NCI-H187 treated with DMSO at 0.1 percent for 48 hours (cell line): ENCODE results near the gene AK8.

Experiments
- DNase-seq: peaks from one replicate; lab custom pipeline; 2025; lab: John Stamatoyannopoulos, UW

The AK8 gene

DNA sequence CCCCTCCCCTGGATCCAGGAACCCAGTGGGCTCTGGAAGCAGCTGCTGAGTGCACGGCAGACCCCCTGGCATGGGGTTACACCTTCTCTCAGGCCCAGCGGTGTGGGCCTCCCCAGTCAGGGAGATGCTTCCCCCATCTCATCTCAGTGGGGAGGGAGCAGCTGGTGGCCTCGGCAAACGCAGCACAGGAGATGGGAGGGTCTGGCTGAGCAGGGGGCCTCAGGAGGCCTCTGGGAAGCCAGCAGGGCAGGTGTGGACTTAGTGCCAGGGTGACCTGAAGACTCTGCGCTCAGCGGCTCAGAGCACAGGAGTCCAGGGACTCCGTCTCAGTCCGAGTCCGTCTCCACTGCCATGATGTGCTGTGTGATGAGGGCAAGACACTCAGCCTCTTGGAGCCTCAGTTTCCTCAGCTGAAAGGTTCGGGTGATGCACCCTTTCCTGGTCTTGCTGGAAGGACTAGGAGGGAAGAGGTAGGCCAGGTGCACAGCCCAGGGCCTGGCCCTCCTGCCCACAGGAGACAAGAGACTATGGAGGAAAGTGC is 107.2 kb downstream of the AK8 start:
- no peak for DNase-seq

DNA sequence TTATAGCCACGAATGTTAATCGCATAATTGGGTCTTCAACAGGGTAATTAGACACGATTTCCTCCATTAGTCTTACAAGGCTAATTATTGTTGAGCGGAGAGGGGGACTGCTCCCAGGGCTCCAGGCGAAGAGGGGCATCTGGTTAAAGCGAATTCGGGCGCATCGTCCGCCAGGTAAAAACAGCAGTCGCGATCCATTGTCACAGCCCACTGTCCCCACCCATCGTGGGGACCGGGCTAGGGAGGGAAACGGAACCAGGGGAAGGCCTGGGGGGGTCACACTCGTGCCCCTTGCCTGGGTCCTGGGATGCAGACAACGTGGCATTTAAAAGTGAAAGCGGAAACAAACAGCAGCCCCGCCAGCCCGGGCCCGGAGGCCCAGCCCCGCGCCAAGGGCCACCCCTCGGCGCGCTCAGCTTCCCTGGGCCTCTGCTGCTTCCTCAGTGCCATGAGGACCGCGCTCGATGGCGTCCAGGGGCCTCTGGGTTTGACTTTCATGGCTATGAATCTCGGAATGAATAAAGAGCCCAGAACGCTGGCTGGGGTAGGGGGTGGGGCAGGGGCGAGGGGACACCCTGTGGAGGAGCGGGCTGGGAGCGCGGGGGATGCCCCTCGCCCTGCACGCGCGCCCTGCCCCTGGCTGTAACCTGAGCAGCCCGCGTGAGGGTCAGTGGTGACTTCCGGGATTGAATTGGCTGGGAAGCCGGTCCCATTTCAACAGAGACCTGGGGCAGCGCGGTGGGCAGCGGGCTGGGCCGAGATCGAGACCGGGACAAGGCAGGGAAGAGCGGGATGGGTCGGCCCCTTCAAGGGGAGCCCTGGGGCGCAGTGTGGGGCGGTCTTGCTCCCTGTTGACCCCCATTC is 107.9 kb downstream of the AK8 start:
- no peak for DNase-seq

DNA sequence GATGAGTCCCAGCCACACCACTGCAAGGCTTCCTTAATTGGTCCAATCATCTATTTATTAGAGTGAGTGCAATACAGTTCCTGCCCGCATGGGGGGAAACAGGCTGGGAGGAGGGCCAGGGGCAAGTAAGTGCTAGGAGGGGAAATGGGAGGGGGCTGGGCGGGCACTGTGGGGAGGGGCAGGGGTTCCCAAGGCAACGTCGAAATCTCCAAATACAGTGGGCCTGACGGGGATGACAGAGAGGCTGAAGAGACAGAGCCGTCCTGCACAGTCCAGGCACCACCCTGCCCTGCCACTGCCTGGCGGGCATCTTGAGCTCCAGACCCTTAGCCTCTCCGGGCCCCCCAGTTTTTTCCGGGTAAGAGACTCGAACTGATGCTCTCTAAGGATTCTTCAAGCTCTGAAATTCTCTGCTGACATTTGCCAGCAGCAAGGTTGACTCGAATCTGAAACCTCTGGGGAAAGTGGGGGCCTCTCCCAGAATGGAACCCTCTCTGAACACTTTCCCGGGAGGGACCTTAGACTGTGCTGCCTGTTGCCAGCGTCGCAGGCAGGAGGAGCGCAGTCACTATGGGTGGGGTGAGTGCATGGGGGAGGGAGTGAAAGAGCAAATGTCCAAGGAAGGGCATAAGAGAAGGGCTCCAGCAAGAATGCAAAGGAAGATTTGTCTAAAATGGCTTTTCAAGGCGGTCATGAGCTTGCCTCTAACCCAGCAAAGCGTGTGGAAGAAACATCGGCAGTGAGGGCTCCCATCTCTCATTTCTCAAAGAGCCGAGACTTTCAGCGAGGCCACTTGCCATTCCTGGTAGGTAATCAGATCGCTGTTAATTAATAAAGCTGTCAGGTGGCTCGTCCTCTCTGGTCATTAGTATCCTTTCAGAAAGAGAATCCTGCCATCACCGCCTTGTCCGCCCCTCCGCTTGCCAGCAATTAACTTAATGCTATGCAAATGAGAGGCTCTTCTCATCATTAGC is 108.9 kb downstream of the AK8 start:
- DNase-seq: no peak

DNA sequence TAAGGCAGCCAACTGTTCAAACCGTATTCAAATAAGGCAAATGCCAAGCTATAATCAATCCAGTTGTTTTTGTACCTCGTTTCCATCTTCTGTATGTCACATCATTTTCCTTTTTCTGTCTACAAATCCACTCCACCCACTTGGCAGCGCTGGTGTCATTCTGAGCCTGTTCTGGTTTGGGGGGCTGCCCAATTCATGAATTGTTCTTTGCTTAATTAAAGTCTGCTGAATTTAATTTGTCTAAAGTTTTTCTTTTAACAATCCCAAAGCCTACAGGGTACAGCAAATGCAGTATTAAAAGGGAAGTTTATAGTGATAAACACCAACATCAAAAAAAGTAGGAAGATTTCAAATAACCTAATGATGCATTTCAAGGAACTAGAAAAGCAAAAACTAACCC is 114.5 kb downstream of the AK8 start:
- no peak for DNase-seq

DNA sequence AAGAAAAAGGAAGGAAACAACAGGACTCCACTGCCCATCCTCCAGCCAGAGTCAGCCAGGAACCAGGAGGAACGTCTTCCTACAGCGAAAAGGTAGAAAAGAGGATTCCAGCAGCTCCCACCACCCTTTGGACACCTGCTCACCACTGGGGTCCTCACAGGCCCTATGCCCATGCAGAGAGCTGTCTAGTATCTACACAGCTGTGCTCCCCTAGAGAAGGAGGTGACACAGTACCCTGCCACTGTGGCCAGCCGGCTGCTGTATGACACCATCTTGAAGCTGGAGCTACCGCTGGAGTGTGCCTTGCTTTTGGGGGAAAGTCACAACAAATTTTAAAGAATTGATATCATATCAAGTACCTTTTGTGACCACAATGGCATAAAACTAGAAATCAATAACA is 115.2 kb downstream of the AK8 start:
- no peak for DNase-seq

DNA sequence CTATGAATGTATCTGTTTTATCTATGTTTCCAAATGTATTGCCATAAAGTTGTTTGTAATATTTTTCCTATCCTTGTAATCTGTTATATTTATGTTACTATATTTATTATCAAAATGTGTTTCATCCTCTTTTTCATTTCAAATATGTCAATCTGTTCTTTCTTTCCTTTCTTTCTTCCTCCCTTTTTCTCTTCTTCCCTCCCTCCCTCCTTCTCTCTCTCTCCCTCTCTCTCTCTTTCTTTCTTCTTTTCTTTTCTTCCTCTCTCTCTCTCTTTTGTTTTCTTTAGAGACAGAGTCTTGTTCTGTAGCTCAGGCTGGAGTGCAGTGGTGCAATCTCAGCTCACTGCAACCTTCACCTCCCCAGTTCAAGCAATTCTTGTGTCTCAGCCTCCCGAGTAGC is 116.5 kb downstream of the AK8 start:
- no peak for DNase-seq

DNA sequence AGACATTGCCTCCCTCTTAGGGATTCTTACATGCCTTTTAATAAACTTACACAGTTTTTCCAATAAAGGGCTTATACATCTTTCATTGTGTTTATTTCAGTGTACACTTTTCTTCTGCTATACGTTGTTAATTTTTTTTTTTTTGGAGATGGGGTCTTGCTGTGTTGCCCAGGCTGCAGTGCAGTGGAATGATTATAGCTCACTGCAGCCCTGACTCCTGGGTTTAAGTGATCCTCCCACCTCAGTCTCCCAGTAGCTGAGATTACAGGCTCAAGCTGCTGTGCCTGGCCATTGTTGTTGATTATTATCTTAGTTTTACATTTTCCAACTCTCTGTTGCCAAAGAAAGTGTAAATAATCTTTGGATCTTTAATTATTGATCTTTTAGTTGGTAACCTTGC is 118.0 kb downstream of the AK8 start:
- DNase-seq: no peak

DNA sequence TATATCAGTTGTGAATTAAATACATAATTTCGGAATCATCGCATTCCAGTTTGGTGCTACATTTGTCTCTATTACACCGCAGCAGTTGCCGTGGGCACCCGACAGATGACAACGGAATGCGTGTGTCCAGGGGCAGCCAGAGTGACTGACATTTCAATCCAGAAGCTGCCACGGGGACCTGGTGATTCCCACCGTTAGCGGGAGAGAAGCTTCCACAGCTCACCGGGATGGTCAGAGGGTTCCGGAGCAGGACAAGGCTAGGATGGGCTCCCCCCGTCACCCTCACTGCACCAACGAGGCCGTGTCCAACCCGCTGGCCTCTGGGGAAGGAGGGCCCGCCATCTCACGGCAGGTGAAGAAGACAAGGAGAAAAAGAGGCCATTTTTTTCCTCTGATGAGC is 121.1 kb downstream of the AK8 start:
- DNase-seq: no peak

DNA sequence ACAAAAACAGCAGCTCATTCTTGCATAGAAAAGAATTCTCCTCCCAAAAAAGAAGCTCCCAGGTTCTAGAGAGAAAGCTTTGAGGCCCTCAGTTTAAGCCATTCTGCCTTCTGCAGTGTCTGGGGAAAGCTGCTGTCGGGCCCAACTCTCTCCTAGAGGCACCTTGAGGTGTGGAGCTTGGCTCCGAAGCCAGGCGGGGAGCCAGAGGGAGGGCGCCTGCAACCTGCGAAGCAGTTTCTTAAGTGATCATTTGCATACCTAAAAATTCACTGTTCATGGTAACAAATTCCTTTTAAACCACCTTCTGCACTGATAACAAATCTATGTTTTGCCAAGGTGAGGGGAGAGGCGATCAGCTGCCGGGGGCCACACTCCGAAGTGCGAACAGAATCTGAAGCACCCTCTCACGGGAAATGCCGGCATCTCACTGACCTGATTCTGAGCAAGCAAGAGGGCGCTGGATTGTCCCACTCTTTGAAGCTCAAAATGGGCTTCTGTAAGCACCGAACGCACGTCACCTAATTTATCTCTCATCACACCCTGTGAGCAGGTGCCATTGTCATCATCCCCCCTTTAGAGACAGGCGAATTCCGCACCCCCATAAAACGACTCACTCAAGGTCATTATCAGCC is 121.8 kb downstream of the AK8 start:
- no peak for DNase-seq

DNA sequence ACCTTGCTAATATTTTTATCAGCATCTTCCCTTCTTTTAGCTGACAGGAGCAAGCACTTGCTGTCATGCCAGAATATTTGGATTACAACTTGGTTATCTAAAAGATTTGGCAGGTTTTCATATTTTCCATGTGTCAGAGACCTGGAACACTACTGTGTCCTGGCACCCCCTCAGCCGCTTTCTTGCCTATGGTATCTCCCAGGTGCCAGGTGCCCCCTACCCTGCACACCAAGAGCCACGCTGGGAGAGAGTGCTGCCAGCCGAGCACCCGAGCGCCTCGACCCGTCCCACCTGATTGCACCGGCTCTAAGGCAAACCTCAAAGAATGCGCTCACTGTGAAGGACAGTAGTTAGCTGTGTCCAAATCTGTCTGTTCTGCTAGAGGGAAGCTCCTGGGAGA is 123.0 kb downstream of the AK8 start:
- DNase-seq: no peak

DNA sequence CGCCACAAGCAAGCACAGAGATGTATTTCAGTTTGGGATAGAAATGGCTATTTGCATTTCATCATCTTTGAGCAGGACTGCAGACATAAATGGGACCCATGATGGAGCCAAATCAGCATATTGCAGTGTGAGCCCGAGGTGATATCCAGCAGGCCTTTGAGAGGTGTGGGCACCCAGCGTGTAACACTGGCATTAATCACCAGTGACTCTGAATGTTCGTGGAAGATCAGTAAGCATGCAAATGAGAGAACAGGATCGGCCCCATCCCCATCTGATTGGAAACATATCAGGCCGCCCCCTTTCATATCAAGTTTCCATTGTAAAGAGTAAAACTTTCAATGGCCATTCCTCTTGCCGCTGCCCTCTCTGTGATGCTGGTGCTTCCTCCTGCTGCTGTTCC is 123.8 kb downstream of the AK8 start:
- no peak for DNase-seq

DNA sequence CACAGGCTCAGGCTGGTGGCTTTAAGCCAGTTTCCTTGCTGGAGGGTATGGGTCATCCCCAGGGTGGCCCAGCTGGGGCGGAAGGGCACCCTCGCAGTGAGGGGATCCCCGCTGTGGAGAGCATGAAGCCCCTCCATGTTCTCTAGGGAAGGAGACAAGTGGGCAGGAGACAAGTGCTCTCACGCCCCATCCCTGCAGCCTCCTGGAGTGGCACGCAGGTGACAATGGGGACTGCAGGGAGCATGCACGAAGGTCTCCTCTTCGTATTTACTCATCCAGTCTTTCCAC is 124.5 kb downstream of the AK8 start:
- no peak for DNase-seq

DNA sequence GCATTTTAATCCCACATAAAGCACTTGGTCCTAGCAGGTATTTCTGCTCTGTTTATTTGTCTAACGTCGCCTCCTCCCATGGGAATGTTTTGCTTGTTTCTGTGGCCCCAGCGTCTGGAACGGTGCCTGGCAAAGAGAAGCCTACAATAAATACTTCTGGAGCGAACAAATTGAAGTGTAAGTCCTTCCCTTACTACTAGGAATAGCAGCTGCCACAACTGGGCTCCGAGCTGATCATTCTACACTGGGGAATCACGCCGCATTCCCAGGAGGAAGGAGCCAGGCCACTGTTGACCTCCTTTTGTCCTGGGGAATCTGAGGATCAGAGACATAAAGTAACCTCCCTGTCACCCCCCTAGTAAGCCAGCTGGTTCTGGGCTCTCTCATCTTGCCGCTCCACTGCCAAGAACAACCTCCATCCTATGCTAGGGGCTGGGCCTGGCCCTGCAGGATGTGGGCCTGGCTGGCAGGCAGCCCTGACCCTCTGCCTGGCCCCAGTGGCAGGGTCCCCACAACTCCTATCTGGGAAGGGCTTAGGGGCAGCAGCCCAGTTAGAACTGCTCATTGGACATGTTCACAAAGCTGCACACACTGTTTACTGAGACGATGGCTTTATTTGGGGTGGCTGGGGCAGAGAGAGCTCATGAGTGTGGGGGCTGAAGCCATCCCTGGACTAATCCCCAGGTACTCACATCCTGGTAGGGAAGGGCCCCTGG is 125.0 kb downstream of the AK8 start:
- no peak for DNase-seq

DNA sequence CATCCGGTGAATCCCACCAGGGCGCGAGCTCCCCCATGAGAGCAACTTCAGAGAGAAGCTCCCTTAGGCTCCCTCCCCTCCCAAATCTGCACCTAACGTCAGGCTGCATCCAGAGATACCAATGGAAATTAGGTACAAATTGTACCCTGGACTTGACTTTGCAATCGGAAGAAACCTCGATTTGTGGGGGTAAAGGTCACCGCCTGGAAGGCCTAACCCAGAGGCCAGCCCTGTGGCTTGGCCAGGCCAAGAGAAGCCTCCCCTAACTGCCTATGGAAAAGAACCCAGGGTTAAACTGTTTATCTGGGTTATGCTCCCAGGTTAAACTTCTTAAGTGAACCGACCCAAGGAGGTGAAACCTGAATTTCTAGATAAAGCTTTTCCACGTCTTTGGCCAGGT is 127.4 kb downstream of the AK8 start:
- DNase-seq: no peak

DNA sequence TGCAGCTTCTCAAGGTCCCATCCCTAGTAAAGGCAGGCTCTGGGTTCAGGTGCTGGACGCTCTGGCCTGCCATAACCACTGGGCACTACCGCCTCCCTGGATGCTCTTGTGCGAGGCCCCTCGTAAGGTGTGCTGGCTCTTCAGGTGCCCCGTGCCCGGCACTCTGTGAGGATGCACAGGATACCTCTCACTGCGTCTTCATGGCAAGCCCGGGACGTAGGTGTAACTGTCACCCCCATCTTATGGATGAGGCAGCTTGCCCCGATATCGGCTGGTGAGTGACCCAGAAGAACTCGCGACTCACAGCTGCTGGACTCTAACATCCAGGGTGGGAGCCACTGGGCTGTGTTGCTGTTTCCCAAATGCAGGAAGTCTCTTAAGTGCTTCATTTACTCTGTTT is 128.8 kb downstream of the AK8 start:
- DNase-seq: no peak

DNA sequence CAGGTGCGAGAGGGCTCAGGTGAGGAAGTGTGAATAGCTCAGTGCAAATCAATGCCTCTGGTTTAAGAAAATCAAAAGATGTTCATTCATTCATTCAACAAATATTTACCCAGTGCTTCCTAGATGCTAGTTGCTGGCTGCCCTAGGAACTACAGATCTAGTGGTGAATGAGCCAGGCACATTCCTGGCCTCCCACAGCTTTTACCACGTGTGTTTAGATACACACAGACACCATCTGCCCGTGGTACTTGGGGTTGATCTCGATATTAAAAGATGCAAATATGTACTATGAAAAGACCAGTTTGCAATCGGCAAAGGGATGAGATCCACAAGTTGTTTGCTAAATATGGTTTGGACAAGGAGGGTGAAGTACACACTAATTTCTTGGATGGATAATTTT is 129.6 kb downstream of the AK8 start:
- DNase-seq: no peak

DNA sequence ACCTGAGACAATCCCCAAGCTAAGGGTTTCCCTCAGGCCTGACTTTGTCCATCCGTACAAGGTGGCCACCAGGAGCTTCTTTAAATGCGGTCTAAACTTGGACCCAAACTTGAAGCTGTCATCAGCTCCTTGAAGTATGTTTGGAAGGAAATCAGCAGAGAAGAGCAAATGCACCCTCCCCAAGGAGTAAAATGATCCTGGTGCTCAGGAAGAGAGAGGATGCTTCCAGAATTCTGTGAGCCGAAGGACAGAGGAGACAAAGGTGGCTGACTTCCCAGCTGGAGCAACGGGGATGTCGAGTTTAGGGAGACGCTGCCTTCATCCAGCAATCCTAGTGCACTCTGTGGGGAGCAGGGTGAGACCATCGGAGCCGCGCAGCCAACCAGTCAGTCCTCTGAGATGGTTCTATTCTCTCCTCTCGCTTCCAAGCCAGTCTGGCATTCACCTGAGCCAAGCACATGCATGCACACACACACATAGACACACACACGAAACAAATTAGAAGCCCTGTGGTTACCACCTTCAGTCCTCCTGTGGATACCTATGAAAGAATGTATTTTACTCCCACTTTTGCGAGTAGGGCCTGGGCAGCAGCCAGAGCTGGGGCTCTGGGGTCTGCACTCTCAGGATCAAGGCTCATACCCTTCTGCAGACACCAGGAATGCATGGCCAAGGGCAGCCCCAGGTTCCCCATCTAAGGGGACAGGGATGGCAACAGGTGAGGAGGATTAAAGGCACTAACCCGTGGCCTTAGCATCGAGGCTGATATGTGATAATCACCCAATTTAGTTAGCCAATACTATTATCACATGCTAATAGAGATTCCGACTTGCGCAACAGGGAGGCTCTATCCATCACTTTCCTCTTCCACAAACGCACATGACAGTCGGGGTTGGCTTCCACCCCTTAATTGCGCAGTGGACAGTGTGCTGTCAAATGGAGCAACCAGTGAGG is 132.1 kb downstream of the AK8 start:
- no peak for DNase-seq

DNA sequence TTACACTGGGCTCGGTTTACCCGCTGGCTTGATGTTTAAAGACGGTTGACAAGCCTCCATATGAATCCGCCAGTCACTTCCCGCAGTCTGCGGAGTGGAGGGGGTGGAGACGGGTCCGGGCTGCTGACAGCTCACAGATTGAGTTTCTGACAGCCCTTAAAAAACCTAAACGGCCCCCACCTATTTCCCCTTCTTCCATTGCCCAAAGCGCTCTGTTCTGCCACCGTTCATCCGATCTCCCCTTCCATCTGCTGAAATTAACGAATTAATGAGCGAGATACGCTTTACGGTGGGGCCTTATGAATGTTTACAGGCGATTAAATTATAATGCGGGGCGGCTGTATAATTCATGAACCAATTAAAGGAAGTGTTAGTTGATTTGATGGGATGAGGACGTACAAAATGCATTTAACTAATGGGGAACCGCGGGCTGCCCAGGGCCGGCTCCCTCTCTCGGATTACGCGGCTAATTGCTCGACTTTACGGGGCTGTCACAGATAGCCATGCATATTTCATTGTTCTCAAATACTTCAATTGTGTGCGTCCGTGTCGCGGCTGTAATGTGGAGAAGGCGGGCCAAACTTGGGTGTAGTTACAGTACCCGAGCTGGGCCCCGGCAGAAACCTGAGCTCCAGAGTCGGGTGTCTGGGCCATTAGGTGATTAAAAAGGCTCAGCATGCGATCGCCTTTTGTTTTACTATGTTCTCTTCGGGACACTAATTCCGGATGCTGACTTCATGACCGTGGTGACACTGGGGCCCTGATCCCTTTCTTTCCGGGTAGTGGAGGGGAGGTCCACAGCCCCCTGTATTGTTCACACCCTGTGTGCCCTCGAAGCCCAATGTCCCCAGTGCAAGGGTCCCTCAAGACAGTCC is 133.0 kb downstream of the AK8 start:
- no peak for DNase-seq

DNA sequence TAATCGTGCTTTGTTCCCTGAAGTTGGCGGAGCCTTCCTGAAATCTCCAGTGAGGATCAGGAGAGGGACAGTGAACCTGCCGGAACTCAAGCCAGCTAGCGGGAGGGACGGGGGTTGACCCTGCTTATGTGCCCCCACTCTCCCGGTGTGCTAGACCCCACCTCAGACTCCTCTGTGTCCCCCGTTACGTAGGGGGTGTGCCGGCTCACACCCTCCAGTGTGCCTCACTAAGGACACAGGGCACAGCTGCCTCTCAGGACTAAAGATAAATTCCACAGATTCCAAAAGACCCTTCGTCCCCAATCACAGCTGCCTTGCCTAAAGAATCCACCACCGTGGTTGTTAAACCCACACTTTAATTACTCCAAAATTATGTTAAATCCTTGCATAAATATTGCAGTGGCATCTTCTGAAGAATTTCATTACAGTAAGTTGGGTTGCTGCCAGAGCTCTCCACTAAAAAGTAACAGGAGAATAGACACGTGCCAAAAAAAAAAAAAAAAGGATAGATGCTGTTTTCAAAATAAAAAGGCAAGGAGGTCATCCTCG is 134.1 kb downstream of the AK8 start:
- DNase-seq: no peak
